ENCODE data around the gene TEX14. TPM values are rescaled to one million over a fixed set of nuclear protein-coding genes. Genes with fewer than 3 reads are reported as not detected.
A peak's percentile ranks its signal among the peaks of the same experiment; 100 is the strongest.

Gene TEX14
- total RNA-seq, 1 experiment from 2014 or later: 0.55 TPM

DNA sequence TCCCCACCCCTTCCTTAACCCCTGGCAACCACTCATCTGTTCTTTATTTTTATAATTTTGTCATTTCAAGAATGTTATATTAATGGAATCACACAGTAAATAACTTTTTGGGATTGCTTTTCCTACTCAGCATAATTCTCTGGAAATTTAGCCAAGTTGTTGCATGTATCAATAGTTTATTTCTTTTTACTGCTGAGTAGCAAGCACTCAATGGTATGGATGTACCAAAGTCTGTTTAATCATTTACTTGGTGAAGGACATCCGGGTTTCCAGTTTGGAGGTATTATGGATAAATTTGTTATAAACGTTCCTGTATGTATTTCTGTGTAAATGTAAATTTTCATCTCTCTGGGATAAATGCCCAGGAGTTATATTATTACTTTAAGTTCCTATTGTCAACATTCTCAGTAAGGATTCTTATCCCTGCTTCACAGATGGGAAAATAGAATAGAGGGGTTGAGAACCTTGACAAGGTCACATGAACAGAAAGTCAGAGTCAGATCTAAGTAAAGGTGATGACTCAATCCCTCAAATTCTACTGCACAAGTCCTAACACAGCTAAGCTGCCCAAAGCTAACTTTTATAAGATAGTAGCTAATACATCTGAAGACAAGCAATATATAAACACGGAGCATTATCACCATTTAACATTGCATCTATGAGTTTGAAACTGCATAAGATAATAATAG, 115.0 kb downstream of the TEX14 start:
- peaks cover 3% of the 10 kb centered on the region; the same call in 1 of the 2 replicates for H3F3A ChIP-seq (ENCODE audit: insufficient read depth, low read depth)
- no peak overlapping the region for H2AFZ ChIP-seq
- intact Hi-C loops (cut with micrococcal nuclease; ENCODE audit: unreplicated experiment): no loop called here
- H4K20me1 ChIP-seq (ENCODE audit: insufficient read depth): no peaks in the 10 kb centered on the region
- no peaks in the 10 kb centered on the region for H3K27me3 ChIP-seq (ENCODE audit: insufficient read depth, low read depth)
- H3K27ac ChIP-seq: no peak overlapping the region
- POLR2A ChIA-PET (ENCODE audit: unreplicated experiment): interaction anchor here (0.6 kb wide), 1 partner anchor 55 kb away, joined by 3 read pairs; no protein-coding TSS in a partner anchor
- no peak for TF ChIP-seq EZH2 (IDR thresholded peaks at IDR 0.05; ENCODE audit: low read depth)
- TF ChIP-seq, protein P1, sequence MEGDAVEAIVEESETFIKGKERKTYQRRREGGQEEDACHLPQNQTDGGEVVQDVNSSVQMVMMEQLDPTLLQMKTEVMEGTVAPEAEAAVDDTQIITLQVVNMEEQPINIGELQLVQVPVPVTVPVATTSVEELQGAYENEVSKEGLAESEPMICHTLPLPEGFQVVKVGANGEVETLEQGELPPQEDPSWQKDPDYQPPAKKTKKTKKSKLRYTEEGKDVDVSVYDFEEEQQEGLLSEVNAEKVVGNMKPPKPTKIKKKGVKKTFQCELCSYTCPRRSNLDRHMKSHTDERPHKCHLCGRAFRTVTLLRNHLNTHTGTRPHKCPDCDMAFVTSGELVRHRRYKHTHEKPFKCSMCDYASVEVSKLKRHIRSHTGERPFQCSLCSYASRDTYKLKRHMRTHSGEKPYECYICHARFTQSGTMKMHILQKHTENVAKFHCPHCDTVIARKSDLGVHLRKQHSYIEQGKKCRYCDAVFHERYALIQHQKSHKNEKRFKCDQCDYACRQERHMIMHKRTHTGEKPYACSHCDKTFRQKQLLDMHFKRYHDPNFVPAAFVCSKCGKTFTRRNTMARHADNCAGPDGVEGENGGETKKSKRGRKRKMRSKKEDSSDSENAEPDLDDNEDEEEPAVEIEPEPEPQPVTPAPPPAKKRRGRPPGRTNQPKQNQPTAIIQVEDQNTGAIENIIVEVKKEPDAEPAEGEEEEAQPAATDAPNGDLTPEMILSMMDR (conservative IDR thresholded peaks at IDR 0.05): no peak
- BruUV-seq (replicated peaks): no TSS peak
- H3K4me3 ChIP-seq: no peak overlapping the region
- no peaks in the 10 kb centered on the region for H3K79me2 ChIP-seq (ENCODE audit: low read depth)
- H3K9me3 ChIP-seq (ENCODE audit: insufficient read depth, low read depth): no peaks in the 10 kb centered on the region
- no peak for DNase-seq
- H3K4me2 ChIP-seq: no peak overlapping the region
- peaks cover 15% of the 10 kb centered on the region for H3K4me1 ChIP-seq (replicated peaks; ENCODE audit: insufficient read depth)
- no peaks in the 10 kb centered on the region for H3K9me2 ChIP-seq (ENCODE audit: insufficient read depth)
- no peaks in the 10 kb centered on the region for H3K36me3 ChIP-seq (ENCODE audit: low read depth)
- CTCF ChIA-PET: interaction anchor here (0.5 to 0.7 kb wide), 3 partner anchors 21 to 569 kb away, joined by 3 to 13 read pairs (median 3); no protein-coding TSS in a partner anchor

DNA sequence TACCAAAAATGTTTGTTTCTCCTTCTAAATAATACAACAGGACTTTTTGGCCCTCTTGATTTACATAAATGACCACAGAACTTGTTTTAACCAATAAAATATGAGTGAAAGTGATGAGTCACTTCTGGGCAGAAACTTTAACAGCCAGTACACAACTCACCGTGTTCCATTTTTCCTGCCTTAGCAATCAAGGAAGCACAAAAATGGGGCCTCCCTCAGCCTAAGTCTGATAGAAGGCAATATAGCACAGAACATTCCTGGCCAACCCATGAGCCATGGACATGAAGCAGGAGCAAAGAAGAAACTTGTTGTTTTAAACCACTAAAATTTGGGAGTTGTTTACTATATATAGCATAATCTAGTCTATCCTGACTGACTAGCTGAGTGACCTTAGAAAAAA, 116.3 kb downstream of the TEX14 start:
- Histone ChIP-seq H3K4me1 (replicated peaks; ENCODE audit: insufficient read depth) (peaks cover 15% of the 10 kb centered on the region), H3K79me2 (ENCODE audit: low read depth) (no peaks in the 10 kb centered on the region), H3K9me3 (ENCODE audit: insufficient read depth, low read depth) (no peaks in the 10 kb centered on the region), H3K36me3 (ENCODE audit: low read depth) (no peaks in the 10 kb centered on the region), H3K9me2 (ENCODE audit: insufficient read depth) (no peaks in the 10 kb centered on the region), H3K27me3 (ENCODE audit: insufficient read depth, low read depth) (no peaks in the 10 kb centered on the region), H3K4me3 (no peak overlapping the region), H2AFZ (peak overlapping the region; percentile 24; the same call in 1 of the 2 replicates), H3K27ac (peak overlapping the region; percentile 59), H4K20me1 (ENCODE audit: insufficient read depth) (no peaks in the 10 kb centered on the region), H3K4me2 (peak overlapping the region; percentile 45), H3F3A (ENCODE audit: insufficient read depth, low read depth) (peaks cover 3% of the 10 kb centered on the region; the same call in 1 of the 2 replicates)
- ChIA-PET POLR2A (ENCODE audit: unreplicated experiment) (no interaction called here), CTCF (no interaction called here)
- no TSS peak for BruUV-seq (replicated peaks)
- intact Hi-C loops (cut with micrococcal nuclease; ENCODE audit: unreplicated experiment): no loop called here
- peak; percentile 41 to 87 for DNase-seq
- TF ChIP-seq, protein P1 (conservative IDR thresholded peaks at IDR 0.05): no peak
- TF ChIP-seq EZH2 (IDR thresholded peaks at IDR 0.05; ENCODE audit: low read depth): no peak

DNA sequence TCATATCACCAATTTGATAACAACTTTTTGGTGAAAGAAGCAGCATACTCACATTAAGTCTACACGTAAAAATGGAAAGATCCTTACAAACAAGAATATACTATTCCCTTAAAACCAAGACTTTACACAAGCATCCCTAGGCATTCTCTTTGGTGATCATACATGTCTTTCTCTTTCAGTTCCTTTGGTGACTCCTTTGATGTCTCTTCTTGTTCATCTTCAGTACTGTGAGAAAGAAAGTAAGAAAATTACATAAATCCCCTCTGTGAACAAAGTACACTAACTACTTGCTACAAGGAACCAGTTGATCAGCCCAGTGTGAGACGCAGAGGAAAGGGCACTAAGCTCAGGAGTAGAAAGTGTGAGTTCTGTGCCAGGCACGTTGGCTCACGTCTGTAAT, 117.8 kb downstream of the TEX14 start:
- Histone ChIP-seq H3K9me2 (ENCODE audit: insufficient read depth) (no peaks in the 10 kb centered on the region), H3K79me2 (ENCODE audit: low read depth) (no peaks in the 10 kb centered on the region), H3K4me1 (replicated peaks; ENCODE audit: insufficient read depth) (peaks cover 15% of the 10 kb centered on the region), H3K27ac (no peak overlapping the region), H4K20me1 (ENCODE audit: insufficient read depth) (no peaks in the 10 kb centered on the region), H3K4me3 (no peak overlapping the region), H3K36me3 (ENCODE audit: low read depth) (no peaks in the 10 kb centered on the region), H3F3A (ENCODE audit: insufficient read depth, low read depth) (peaks cover 3% of the 10 kb centered on the region; the same call in 1 of the 2 replicates), H3K27me3 (ENCODE audit: insufficient read depth, low read depth) (no peaks in the 10 kb centered on the region), H3K4me2 (no peak overlapping the region), H2AFZ (no peak overlapping the region), H3K9me3 (ENCODE audit: insufficient read depth, low read depth) (no peaks in the 10 kb centered on the region)
- ChIA-PET CTCF (no interaction called here), POLR2A (ENCODE audit: unreplicated experiment) (interaction anchor here (0.5 kb wide), 1 partner anchor 154 kb away, joined by 11 read pairs; no protein-coding TSS in a partner anchor)
- intact Hi-C loops (cut with micrococcal nuclease; ENCODE audit: unreplicated experiment): no loop called here
- BruUV-seq (replicated peaks): no TSS peak
- no peak for TF ChIP-seq EZH2 (IDR thresholded peaks at IDR 0.05; ENCODE audit: low read depth)
- TF ChIP-seq, protein P1 (conservative IDR thresholded peaks at IDR 0.05): no peak
- no peak for DNase-seq

Data from PC-9 (cell line).